Neuronal stem cell (in vitro differentiated cells): ENCODE data around the gene SLC17A2.

Experiments
- DNase-seq: peaks from one replicate; pipeline ENCODE4 v3.0.0-alpha.2; 2013; ENCODE audit warnings: low spot score
- H2AFZ ChIP-seq: one replicate; pipeline ENCODE4 v1.6.1; 2013; ENCODE audit warnings: mild to moderate bottlenecking, low read length, inconsistent platforms
- H2AK5ac ChIP-seq: 2 replicates; pipeline ENCODE4 v1.6.1; 2013; ENCODE audit warnings: low read depth, mild to moderate bottlenecking, inconsistent platforms, low read length, moderate library complexity, mixed read lengths
- H2BK120ac ChIP-seq: 2 replicates; pipeline ENCODE4 v1.6.1; 2013; ENCODE audit warnings: low read depth, mild to moderate bottlenecking, inconsistent platforms, low read length, moderate library complexity, mixed read lengths
- H2BK12ac ChIP-seq: one replicate; pipeline ENCODE4 v1.6.1; 2013; ENCODE audit warnings: low read length, inconsistent platforms
- H2BK15ac ChIP-seq: 2 replicates; pipeline ENCODE4 v1.6.1; 2013; ENCODE audit warnings: mild to moderate bottlenecking, low read length, inconsistent platforms, mixed read lengths
- H2BK5ac ChIP-seq: one replicate; pipeline ENCODE4 v1.6.1; 2013; ENCODE audit warnings: inconsistent platforms, mild to moderate bottlenecking, low read length, moderate library complexity
- H3K14ac ChIP-seq: one replicate; pipeline ENCODE4 v1.6.1; 2013; ENCODE audit warnings: low read length, inconsistent platforms
- H3K18ac ChIP-seq: 2 replicates; pipeline ENCODE4 v1.6.1; 2013; ENCODE audit warnings: low read length, inconsistent platforms
- H3K23ac ChIP-seq: 2 replicates; pipeline ENCODE4 v1.6.1; 2013; ENCODE audit warnings: low read depth, mild to moderate bottlenecking, mixed read lengths, low read length, inconsistent platforms; ENCODE audit not compliant: poor library complexity
- H3K27ac ChIP-seq: replicated peaks from 3 replicates; pipeline ENCODE4 v1.5.1; 2013; ENCODE audit warnings: low read length, inconsistent platforms
- H3K27me3 ChIP-seq, 3 experiments: 2 replicates each; pipeline ENCODE4 v1.6.1; 2013; ENCODE audit warnings: low read length in 3 of 3, mild to moderate bottlenecking in 2 of 3, inconsistent platforms in 1 of 3, low read depth in 1 of 3, mixed read lengths in 1 of 3, moderate library complexity in 1 of 3; ENCODE audit not compliant: control insufficient read depth in 3 of 3, insufficient read depth in 3 of 3
- H3K36me3 ChIP-seq, 2 donors: replicated peaks in 1 of 2; 2 replicates each; pipeline ENCODE4 v1.6.1; 2013; ENCODE audit warnings: low read length in 2 of 2; ENCODE audit not compliant: control insufficient read depth in 2 of 2, insufficient read depth in 2 of 2
- H3K4ac ChIP-seq: 2 replicates; pipeline ENCODE4 v1.6.1; 2013; ENCODE audit warnings: inconsistent platforms, mild to moderate bottlenecking, low read length, moderate library complexity
- H3K4me1 ChIP-seq, 2 donors: 1 replicate in 1 of 2; 2 replicates in 1 of 2; pipeline ENCODE4 v1.6.1; 2013; ENCODE audit warnings: low read length in 2 of 2, low read depth in 1 of 2; ENCODE audit not compliant: control insufficient read depth in 2 of 2, insufficient read depth in 1 of 2
- H3K4me2 ChIP-seq: one replicate; pipeline ENCODE4 v1.6.1; 2013; ENCODE audit warnings: mild to moderate bottlenecking, low read length, inconsistent platforms; ENCODE audit not compliant: insufficient read depth, poor library complexity, severe bottlenecking
- H3K4me3 ChIP-seq, 2 donors: 2 replicates each; pipeline ENCODE4 v1.5.1; 2013; ENCODE audit warnings: low read length in 2 of 2, mild to moderate bottlenecking in 2 of 2, inconsistent platforms in 1 of 2, moderate library complexity in 1 of 2
- H3K79me1 ChIP-seq: one replicate; pipeline ENCODE4 v1.6.1; 2013; ENCODE audit warnings: low read depth, mild to moderate bottlenecking, inconsistent platforms, low read length, moderate library complexity
- H3K9ac ChIP-seq: one replicate; pipeline ENCODE4 v1.6.1; 2013; ENCODE audit warnings: mild to moderate bottlenecking, low read depth, low read length, inconsistent platforms; ENCODE audit not compliant: poor library complexity
- H3K9me3 ChIP-seq, 2 donors: replicated peaks in 1 of 2; 2 replicates each; pipeline versions ENCODE3 to v1.6.1; 2013; ENCODE audit warnings: low read length in 2 of 2, mild to moderate bottlenecking in 2 of 2, inconsistent platforms in 1 of 2, low read depth in 1 of 2, mixed read lengths in 1 of 2, moderate library complexity in 1 of 2; ENCODE audit not compliant: control insufficient read depth in 2 of 2, insufficient read depth in 1 of 2
- H4K8ac ChIP-seq: one replicate; pipeline ENCODE4 v1.6.1; 2013; ENCODE audit warnings: low read depth, mild to moderate bottlenecking, inconsistent platforms, low read length, moderate library complexity
- H4K91ac ChIP-seq: one replicate; pipeline ENCODE4 v1.6.1; 2013; ENCODE audit warnings: low read length, low read depth, mild to moderate bottlenecking, inconsistent platforms; ENCODE audit not compliant: poor library complexity
- WGBS, 2 donors: extraction: QIAGEN DNeasy Blood & Tissue Kit; methylation state at CpG; one replicate each; pipeline ENCODE4 v1.1.7; 2013; ENCODE audit warnings: missing lambda C conversion rate in 2 of 2, mixed read lengths in 1 of 2; ENCODE audit not compliant: insufficient read length in 2 of 2, insufficient replicate concordance in 1 of 2; ENCODE audit errors: extremely low coverage in 2 of 2; 5-methylcytosine and 5-hydroxymethylcytosine counted together

SLC17A2 gene

GRCh38 chr6:25913741-25914140 lies 16.8 kb downstream of the SLC17A2 start:
- no peak overlapping the region for H2BK15ac ChIP-seq
- no peak for DNase-seq
- no peak overlapping the region for H3K4ac ChIP-seq
- H4K91ac ChIP-seq: no peak overlapping the region
- H3K14ac ChIP-seq: no peak overlapping the region
- H2BK12ac ChIP-seq: no peak overlapping the region
- no peak overlapping the region for H2AK5ac ChIP-seq
- no peak overlapping the region for H4K8ac ChIP-seq
- no peaks in the 10 kb centered on the region for H3K79me1 ChIP-seq
- H3K27ac ChIP-seq: no peak overlapping the region
- H2AFZ ChIP-seq: no peak overlapping the region
- H3K27me3 ChIP-seq: no peaks in the 10 kb centered on the region
- no peak overlapping the region for H2BK120ac ChIP-seq
- no CpG with 5 or more reads among the region's 3 CpGs for WGBS, 2 donors
- no peak overlapping the region for H3K9ac ChIP-seq
- no peak overlapping the region for H3K18ac ChIP-seq
- H3K23ac ChIP-seq: no peak overlapping the region
- H3K36me3 ChIP-seq: no peaks in the 10 kb centered on the region
- no peak overlapping the region for H2BK5ac ChIP-seq
- no peaks in the 10 kb centered on the region for H3K4me1 ChIP-seq
- H3K9me3 ChIP-seq: peaks cover 0 to 1% of the 10 kb centered on the region in 2 donors
- no peak overlapping the region for H3K4me3 ChIP-seq
- no peak overlapping the region for H3K4me2 ChIP-seq

GRCh38 chr6:25911351-25911750 lies 19.1 kb downstream of the SLC17A2 start:
- H3K9me3 ChIP-seq: no peaks in the 10 kb centered on the region
- no peak overlapping the region for H2BK12ac ChIP-seq
- no peak overlapping the region for H4K8ac ChIP-seq
- no peak overlapping the region for H3K27ac ChIP-seq
- H2AK5ac ChIP-seq: no peak overlapping the region
- H3K4me2 ChIP-seq: no peak overlapping the region
- no peak overlapping the region for H2BK5ac ChIP-seq
- H3K23ac ChIP-seq: no peak overlapping the region
- H4K91ac ChIP-seq: no peak overlapping the region
- no peaks in the 10 kb centered on the region for H3K79me1 ChIP-seq
- no peak overlapping the region for H3K14ac ChIP-seq
- H3K27me3 ChIP-seq: no peaks in the 10 kb centered on the region
- no peak overlapping the region for H3K9ac ChIP-seq
- no CpG with 5 or more reads among the region's 4 CpGs for WGBS, 2 donors
- H3K4ac ChIP-seq: no peak overlapping the region
- H2BK15ac ChIP-seq: no peak overlapping the region
- no peak overlapping the region for H2BK120ac ChIP-seq
- no peak for DNase-seq
- H2AFZ ChIP-seq: no peak overlapping the region
- H3K18ac ChIP-seq: no peak overlapping the region
- no peaks in the 10 kb centered on the region for H3K36me3 ChIP-seq
- no peaks in the 10 kb centered on the region for H3K4me1 ChIP-seq
- no peak overlapping the region for H3K4me3 ChIP-seq

GRCh38 chr6:25907475-25908014 lies 22.9 kb downstream of the SLC17A2 start:
- Histone ChIP-seq H3K4me2 (no peak overlapping the region), H3K14ac (no peak overlapping the region), H3K4me1 (no peaks in the 10 kb centered on the region), H3K27me3 (no peaks in the 10 kb centered on the region), H3K23ac (no peak overlapping the region), H2BK12ac (no peak overlapping the region), H3K4me3 (no peak overlapping the region), H3K18ac (no peak overlapping the region), H3K79me1 (no peaks in the 10 kb centered on the region), H2BK5ac (no peak overlapping the region), H4K91ac (no peak overlapping the region), H2AFZ (no peak overlapping the region), H3K36me3 (no peaks in the 10 kb centered on the region), H2AK5ac (no peak overlapping the region), H3K27ac (no peak overlapping the region), H3K9me3 (no peaks in the 10 kb centered on the region), H4K8ac (no peak overlapping the region), H3K4ac (no peak overlapping the region), H2BK120ac (no peak overlapping the region), H2BK15ac (no peak overlapping the region), H3K9ac (no peak overlapping the region)
- DNase-seq: no peak
- WGBS, 2 donors: no CpG with 5 or more reads among the region's 1 CpG

- Histone ChIP-seq H2BK120ac (no peak overlapping the region), H4K91ac (no peak overlapping the region), H3K9ac (no peak overlapping the region), H3K9me3 (no peaks in the 10 kb centered on the region), H3K4me1 (peaks cover under 1 to 8% of the 10 kb centered on the region in 2 donors), H3K23ac (no peak overlapping the region), H3K14ac (no peak overlapping the region), H2BK12ac (no peak overlapping the region), H2AFZ (no peak overlapping the region), H3K4me3 (no peak overlapping the region), H2BK15ac (no peak overlapping the region), H4K8ac (no peak overlapping the region), H3K36me3 (no peaks in the 10 kb centered on the region), H2BK5ac (no peak overlapping the region), H3K27ac (no peak overlapping the region), H3K27me3 (no peaks in the 10 kb centered on the region), H3K4ac (no peak overlapping the region), H2AK5ac (no peak overlapping the region), H3K18ac (peak overlapping the region; percentile 62), H3K4me2 (no peak overlapping the region), H3K79me1 (no peaks in the 10 kb centered on the region)
- WGBS, 2 donors: no CpG with 5 or more reads among the region's 4 CpGs
- DNase-seq: no peak
Observed at GRCh38 chr6:25903467-25904099, 26.9 kb downstream of the SLC17A2 start.
